ENCODE measurements around the gene DCTN1.

DCTN1 gene

GRCh38 chr2:74325815-74326214 lies 54.3 kb downstream of the DCTN1 start:
- DNase-seq (ENCODE audit: low read depth in 3 of 3), result no peak

GRCh38 chr2:74321737-74322136 lies 58.4 kb downstream of the DCTN1 start:
- no peak for DNase-seq (ENCODE audit: low read depth in 3 of 3)

GRCh38 chr2:74317701-74318100 lies 62.4 kb downstream of the DCTN1 start:
- no peak for DNase-seq (ENCODE audit: low read depth in 3 of 3)

GRCh38 chr2:74316627-74317295 lies 63.4 kb downstream of the DCTN1 start:
- no peak for DNase-seq (ENCODE audit: low read depth in 3 of 3)

GRCh38 chr2:74314107-74314506 lies 66.0 kb downstream of the DCTN1 start:
- no peak for DNase-seq (ENCODE audit: low read depth in 3 of 3)

GRCh38 chr2:74313497-74313896 lies 66.6 kb downstream of the DCTN1 start:
- no peak for DNase-seq (ENCODE audit: low read depth in 3 of 3)

- DNase-seq (ENCODE audit: low read depth in 3 of 3), result no peak
Observed at GRCh38 chr2:74312913-74313312, 67.2 kb downstream of the DCTN1 start.
